Astrocyte (in vitro differentiated cells and primary cell): ENCODE measurements around the gene ZDHHC20.

Experiments
- EZH2 ChIP-seq: IDR thresholded peaks from 2 replicates; pipeline ENCODE4 v1.6.1; 2012; ENCODE audit warnings: mild to moderate bottlenecking, low read length, inconsistent platforms; ENCODE audit not compliant: insufficient read depth
- TF ChIP-seq, protein P1 (sequence below): IDR thresholded peaks from 2 replicates; pipeline ENCODE4 v1.5.1; 2011; ENCODE audit warnings: low read depth, mild to moderate bottlenecking, inconsistent platforms, low read length, moderate library complexity; ENCODE audit not compliant: insufficient read depth

GRCh38 chr13:21399741-21400140 lies 59.4 kb downstream of the ZDHHC20 start:
- TF ChIP-seq, protein P1, sequence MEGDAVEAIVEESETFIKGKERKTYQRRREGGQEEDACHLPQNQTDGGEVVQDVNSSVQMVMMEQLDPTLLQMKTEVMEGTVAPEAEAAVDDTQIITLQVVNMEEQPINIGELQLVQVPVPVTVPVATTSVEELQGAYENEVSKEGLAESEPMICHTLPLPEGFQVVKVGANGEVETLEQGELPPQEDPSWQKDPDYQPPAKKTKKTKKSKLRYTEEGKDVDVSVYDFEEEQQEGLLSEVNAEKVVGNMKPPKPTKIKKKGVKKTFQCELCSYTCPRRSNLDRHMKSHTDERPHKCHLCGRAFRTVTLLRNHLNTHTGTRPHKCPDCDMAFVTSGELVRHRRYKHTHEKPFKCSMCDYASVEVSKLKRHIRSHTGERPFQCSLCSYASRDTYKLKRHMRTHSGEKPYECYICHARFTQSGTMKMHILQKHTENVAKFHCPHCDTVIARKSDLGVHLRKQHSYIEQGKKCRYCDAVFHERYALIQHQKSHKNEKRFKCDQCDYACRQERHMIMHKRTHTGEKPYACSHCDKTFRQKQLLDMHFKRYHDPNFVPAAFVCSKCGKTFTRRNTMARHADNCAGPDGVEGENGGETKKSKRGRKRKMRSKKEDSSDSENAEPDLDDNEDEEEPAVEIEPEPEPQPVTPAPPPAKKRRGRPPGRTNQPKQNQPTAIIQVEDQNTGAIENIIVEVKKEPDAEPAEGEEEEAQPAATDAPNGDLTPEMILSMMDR = no peak
- TF ChIP-seq EZH2 = no peak
